Transverse colon (tissue), 4 donors: ENCODE data around the gene SPATA45.

Source experiments
- EP300 ChIP-seq: sonication (generic); formaldehyde crosslinking; IDR thresholded peaks from one replicate; pipeline ENCODE4 v1.6.1; 2017; ENCODE audit warnings: antibody characterized with exemption, low read depth
- POLR2A ChIP-seq: fragments of 450-650 bp; IDR thresholded peaks from one replicate; pipeline ENCODE4 v1.6.1; 2016; ENCODE audit warnings: antibody characterized with exemption, mild to moderate bottlenecking, moderate library complexity
- POLR2AphosphoS5 ChIP-seq, 3 donors: sonication (generic); formaldehyde crosslinking; IDR thresholded peaks; one replicate each; pipeline ENCODE4 v1.6.1; 2016; ENCODE audit warnings: antibody characterized with exemption in 3 of 3
- TF ChIP-seq, protein P1 (sequence below), 5 experiments: fragments of 200-600 bp in 3 of 5; fragments of 450-650 bp in 2 of 5; sonication (generic) in 3 of 5; IDR thresholded peaks; 1 replicate in 2 of 5; 2 replicates in 3 of 5; pipeline ENCODE4 v1.5.1; 2016 to 2017; ENCODE audit warnings: antibody characterized with exemption in 5 of 5, inconsistent platforms in 3 of 5, mild to moderate bottlenecking in 2 of 5, moderate library complexity in 1 of 5

DNA sequence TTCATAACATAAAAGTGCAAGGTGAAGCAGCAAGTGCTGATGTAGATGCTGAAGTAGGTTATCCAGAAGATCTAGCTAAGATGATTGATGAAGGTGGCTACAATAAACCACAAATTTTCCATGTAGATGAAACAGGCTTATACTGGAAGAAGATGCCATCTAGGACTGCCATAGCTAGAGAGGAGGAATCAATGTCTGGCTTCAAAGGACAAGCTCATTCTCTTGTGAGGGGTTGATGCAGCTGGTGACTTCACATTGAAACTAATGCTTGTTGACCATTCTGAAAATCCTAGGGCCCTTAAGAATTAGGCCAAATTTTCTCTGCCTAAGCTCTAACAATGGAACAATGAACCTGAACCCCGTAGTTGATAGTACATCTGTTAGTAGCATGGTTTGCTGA is 44.7 kb upstream of the SPATA45 start:
- TF ChIP-seq, protein P1, sequence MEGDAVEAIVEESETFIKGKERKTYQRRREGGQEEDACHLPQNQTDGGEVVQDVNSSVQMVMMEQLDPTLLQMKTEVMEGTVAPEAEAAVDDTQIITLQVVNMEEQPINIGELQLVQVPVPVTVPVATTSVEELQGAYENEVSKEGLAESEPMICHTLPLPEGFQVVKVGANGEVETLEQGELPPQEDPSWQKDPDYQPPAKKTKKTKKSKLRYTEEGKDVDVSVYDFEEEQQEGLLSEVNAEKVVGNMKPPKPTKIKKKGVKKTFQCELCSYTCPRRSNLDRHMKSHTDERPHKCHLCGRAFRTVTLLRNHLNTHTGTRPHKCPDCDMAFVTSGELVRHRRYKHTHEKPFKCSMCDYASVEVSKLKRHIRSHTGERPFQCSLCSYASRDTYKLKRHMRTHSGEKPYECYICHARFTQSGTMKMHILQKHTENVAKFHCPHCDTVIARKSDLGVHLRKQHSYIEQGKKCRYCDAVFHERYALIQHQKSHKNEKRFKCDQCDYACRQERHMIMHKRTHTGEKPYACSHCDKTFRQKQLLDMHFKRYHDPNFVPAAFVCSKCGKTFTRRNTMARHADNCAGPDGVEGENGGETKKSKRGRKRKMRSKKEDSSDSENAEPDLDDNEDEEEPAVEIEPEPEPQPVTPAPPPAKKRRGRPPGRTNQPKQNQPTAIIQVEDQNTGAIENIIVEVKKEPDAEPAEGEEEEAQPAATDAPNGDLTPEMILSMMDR (IDR thresholded peaks at IDR 0.05) = no peak
- no peak for TF ChIP-seq POLR2A
- no peak for TF ChIP-seq POLR2AphosphoS5 (IDR thresholded peaks at IDR 0.05)
- TF ChIP-seq EP300 = no peak
